Esophagus squamous epithelium (tissue), 4 donors: ENCODE measurements around the gene TAX1BP1.

Experiments used
- POLR2A ChIP-seq, 4 donors: fragments of 450-650 bp; IDR thresholded peaks; one replicate each; pipeline ENCODE4 v1.6.1; 2017; ENCODE audit warnings: antibody characterized with exemption in 4 of 4, mild to moderate bottlenecking in 4 of 4, moderate library complexity in 3 of 4
- TF ChIP-seq, protein P1 (sequence below), 6 experiments: fragments of 450-650 bp in 4 of 6; fragments of 200-600 bp in 2 of 6; sonication (generic) in 2 of 6; IDR thresholded peaks; one replicate each; pipeline ENCODE4 v1.5.1; 2016 to 2019; ENCODE audit warnings: antibody characterized with exemption in 6 of 6, mild to moderate bottlenecking in 4 of 6, moderate library complexity in 4 of 6

DNA sequence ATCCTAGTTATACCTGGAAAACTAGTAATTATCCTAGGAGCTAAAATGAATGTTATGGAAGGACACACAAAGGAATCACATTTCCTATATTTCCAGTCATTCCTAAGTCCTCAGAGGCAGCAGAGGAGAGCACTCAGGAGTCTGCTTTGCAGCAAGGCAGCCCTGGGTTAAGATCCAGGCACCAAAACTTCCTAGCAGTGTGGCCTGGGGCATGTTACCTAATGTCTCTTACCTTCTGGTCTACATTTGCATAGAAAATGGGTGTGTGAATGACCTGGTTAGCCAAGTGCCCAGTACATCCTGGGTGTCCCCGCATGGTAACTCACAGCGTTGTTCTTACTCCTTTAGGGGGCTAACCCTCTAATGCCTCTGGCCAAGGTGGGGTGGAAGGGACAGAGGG is 135.9 kb downstream of the TAX1BP1 start:
- TF ChIP-seq, protein P1, sequence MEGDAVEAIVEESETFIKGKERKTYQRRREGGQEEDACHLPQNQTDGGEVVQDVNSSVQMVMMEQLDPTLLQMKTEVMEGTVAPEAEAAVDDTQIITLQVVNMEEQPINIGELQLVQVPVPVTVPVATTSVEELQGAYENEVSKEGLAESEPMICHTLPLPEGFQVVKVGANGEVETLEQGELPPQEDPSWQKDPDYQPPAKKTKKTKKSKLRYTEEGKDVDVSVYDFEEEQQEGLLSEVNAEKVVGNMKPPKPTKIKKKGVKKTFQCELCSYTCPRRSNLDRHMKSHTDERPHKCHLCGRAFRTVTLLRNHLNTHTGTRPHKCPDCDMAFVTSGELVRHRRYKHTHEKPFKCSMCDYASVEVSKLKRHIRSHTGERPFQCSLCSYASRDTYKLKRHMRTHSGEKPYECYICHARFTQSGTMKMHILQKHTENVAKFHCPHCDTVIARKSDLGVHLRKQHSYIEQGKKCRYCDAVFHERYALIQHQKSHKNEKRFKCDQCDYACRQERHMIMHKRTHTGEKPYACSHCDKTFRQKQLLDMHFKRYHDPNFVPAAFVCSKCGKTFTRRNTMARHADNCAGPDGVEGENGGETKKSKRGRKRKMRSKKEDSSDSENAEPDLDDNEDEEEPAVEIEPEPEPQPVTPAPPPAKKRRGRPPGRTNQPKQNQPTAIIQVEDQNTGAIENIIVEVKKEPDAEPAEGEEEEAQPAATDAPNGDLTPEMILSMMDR (IDR thresholded peaks at IDR 0.05): no peak
- TF ChIP-seq POLR2A (IDR thresholded peaks at IDR 0.05): no peak
